Hematopoietic multipotent progenitor cell treated with erythropoietin and hydrocortisone succinate and interleukin-3 and kit ligand, for 15 days (in vitro differentiated cells): ENCODE data around the gene CST7.

ENCODE experiments used
- DNase-seq: peaks from one replicate; pipeline ENCODE4 v3.0.0-alpha.2; 2015; ENCODE audit warnings: low spot score

The CST7 gene

DNA sequence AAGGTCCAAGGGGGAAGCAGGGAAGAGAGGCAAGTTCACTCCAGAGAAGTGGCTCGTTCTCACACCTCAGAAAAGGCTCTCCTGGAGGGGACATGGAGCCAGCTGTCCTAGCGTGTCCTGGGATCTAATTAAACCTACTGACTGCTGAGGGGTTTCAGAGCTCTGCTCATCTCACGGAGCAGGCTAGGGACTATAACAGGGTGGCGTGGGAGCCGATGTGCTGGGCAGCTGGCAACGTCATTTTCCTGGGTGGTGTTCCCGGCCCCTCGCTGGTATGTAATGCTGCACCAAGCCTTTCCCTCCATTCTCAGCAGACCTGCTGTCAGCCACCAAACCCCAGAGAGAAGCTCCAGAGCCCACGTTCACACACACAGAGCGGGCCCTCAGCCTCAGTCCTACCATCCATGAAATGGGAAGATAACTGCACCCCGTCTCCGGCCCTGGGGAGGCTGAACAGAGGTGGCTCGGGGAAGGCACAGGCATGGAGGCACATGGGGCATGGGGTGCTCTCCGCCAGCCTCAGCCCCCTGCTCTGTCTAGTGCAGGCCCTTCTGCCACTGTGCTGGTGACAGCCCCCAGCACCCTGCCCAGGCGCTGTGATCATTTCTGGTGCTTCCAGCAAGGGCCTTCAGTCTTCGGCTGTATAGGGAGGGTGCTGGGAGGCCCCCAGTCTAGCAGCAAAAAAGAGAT, 1.9 kb downstream of the CST7 start:
- no peak for DNase-seq

DNA sequence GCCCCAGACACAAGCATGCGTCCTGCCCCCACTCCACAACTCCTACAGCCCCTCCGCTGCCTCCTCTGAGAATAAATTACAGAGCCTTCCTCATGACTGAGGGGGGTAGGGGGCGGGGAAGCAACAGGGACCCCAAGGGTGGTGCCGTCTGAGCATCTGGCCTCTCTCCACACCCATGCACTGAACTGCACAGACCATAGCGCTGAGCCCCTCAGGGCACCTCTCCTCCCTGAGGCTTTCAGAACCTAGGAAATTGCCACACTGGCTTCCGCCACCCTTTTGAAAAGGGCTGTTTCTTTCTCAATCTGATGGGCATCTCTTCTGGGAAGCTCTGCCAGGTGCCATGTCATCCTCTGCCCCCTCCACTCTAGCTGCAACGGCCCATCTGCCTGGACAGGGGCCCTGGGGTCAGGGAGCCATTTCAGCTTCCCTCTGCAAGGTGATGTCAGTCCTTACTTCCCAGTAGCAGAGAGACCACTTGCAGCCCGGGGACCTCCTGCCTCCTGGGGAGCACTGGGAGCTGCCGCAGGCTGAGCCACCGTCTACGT, 2.5 kb downstream of the CST7 start:
- no peak for DNase-seq

DNA sequence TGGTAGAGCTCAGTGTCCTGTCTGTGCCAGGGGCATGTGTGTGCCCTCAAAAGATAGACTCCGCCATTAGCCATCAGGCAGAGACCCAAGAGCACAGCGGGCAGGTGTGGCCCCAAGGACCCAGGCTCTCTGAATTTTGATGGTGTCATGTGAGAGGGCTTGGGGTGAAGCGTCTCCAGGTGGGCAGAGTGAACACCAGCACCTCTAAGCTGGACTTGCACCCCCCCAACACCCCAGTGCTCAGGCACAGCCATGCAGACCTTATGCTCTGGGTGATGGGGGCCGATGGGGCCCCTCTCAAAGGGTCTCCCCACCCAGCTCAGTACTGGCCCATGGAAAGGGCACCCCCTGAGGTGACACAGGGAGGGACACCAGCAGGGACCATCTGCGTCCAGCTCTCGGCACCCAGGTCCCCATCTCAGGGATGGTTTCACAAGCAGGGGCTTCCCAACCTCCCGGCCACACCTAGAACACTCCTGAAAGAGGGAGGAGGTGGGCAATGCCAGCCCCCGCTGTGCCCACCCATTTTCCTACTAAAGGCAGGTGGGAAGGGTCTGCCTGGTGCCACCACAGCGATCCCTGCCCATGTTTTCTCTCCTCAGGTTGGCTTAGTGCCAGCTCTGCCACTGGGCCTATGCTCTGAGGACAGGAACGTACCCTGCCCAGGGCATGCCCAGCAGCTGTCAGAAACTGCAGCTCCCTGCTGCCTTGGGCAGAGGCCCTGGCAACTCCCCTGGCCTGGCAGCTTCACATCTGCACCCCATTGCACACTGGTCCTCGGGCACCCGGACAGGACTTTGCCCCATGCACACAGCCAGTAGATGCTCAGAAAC, 3.5 kb downstream of the CST7 start:
- DNase-seq = no peak

DNA sequence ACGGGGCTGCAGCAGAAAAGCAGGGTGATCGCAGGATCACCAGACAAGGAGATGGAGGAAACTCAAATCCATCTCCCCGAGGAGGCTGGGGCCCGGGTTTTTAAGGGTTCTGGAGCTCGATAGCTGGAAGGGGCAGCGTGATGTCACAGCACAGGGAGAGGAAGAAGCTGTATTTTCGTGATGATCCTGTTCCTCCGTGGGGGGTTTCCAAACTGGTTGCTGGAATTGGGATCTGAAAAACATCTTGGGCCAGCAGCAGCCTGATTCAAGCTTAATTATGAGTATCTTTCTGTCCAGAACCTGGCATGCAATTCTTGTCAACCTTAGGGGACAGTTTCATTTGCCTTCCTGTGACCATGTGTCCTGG, 4.1 kb downstream of the CST7 start:
- no peak for DNase-seq

DNA sequence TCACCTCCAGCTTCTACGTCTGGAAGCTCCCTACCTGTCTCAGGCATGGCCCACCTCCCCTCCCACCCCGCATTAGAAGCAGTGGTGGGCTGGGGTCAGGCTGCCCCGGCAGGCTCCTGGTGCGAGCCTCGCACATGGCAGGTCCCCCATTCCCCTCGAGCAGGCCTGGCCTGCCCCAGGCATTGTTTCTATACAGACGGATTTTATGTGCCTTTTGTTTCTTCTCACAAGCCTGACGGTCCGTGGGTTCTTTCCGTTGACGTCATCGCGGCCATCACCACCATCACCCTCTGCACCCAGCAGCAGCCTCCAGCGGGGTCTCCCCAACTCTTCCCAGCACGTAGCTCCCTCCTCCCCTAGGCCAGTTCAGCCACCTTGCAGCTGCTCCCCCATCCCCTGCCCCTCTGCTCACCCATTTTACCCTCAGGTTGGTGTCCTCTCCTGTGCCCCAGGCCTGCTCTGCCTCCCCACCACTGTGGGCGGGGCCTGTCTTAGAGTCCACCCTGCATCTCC, 4.6 kb downstream of the CST7 start:
- no peak for DNase-seq

DNA sequence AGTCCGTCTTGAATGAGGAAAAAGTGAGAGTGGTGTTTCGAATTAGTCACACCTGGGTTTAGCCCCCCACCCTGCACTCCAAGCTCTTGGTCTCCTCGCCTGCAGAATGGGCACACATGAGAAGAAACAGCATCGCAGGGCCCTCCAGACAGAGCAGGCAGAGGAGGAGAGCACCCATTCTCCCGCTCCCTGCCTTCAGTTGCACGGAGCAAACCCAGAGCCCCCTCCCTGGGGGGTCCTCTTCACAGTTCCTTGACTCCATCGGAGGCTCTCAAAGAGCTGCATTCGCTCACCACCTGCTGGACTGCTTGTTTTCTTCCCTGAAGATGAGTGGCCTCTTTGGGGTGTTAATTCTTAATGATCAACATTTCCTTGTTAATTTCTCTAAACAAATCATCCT, 5.1 kb downstream of the CST7 start:
- DNase-seq = no peak

DNA sequence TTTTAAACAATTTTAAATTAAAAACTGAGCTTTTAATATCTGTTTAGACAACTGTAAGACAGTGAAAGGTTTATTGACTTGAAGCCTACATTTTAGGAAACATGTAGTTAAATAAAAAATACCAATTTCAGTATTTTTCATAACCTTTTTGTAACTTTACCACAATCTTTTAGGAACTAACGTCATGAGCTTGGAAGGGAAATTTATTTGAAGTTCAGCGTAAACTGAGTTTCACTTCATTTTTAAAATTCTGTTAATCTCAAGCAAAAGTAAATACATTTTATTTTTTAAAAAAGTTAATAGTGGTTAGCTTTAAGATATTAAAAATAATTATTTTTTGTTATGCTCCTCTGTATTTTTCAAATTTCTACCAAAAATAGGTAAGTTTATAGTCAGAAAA, 5.5 kb downstream of the CST7 start:
- DNase-seq = no peak

DNA sequence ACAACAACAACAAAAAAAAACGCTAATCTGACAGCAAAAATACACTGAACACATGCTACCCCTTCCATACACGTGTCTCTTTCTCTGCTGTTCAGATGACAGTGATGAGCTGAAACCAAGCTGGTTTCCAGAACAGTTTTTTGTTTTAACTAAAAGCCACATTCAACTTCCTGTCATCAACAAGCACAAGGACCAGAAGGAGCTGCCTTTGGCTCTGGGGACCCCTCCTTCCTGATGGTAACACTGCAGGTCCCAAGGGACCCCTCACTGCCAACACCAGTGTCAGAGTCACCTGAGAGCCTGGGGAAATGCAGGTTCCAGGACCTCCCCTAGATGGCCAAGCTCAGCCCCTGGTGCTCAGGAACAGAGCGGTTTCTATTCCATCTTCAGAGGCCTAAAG, 6.0 kb downstream of the CST7 start:
- DNase-seq = no peak

DNA sequence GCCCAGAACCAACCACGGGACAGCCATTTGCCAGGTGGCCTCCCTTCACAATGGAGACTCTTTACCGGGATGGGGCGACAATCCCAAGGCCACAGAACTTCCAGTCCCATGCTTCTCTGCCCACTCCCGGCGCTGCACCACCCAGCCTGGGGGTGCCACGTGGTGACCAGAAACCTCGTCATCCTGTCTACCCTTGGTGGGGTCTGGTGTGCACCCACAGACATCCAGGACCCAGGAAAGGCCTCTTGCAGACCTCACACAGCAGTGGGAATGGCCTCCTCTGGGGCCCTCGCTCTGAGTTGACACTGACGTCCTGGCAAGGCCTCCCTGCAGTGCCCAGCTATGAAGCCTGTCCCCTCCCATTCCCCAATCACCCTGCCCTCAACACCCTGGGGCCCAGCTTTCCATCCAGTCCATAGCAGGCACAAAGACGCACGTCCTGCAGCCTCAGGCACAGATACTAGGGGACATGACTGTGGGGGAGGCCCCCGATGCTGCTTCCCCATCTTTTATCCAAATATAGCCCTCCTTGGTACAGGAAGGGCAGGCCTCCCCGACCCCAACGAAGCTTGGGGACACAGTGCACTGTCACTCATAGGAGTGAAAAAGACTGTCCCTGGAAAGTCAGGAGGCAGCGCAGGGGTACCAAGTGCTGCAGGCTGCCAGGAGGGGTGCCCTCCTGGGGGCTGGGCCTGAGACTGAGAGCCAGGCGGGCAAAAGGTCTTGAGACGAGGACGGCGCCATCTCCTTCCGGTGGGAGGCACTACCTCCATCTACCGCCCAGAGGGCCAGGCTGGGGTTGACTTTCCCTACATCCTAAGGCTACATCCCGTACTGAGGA, 7.2 kb downstream of the CST7 start:
- no peak for DNase-seq

DNA sequence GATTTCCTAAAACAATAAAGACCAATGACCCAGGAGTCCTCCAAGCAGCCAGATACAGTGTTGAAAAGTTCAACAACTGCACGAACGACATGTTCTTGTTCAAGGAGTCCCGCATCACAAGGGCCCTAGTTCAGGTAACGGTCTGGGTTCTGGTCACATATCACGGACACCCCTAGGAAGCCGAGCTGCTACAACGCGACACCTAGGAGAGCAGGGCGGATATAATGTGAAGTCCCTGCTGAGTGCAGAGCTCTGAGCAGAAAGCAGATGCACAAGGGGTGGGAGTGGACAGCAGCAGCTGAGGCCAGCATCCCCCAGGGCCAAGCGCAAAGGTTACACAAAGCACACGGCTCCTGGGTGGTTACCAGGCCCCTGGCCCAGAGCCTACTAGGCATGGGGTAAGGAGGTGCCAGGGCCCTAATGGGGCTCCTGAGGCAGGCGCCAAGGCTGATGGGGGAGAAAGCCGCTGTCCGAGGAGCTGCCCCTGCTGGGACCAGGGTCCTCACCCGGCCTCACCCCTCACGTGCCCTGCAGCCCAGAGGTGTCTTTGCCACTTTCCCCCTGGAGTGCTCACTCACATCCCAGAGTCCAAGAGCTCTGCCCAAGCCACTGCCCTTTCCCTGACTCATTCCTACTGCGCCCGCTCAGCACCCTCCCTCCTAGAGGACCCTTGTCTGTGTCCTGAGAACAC, 8.4 kb downstream of the CST7 start:
- no peak for DNase-seq

DNA sequence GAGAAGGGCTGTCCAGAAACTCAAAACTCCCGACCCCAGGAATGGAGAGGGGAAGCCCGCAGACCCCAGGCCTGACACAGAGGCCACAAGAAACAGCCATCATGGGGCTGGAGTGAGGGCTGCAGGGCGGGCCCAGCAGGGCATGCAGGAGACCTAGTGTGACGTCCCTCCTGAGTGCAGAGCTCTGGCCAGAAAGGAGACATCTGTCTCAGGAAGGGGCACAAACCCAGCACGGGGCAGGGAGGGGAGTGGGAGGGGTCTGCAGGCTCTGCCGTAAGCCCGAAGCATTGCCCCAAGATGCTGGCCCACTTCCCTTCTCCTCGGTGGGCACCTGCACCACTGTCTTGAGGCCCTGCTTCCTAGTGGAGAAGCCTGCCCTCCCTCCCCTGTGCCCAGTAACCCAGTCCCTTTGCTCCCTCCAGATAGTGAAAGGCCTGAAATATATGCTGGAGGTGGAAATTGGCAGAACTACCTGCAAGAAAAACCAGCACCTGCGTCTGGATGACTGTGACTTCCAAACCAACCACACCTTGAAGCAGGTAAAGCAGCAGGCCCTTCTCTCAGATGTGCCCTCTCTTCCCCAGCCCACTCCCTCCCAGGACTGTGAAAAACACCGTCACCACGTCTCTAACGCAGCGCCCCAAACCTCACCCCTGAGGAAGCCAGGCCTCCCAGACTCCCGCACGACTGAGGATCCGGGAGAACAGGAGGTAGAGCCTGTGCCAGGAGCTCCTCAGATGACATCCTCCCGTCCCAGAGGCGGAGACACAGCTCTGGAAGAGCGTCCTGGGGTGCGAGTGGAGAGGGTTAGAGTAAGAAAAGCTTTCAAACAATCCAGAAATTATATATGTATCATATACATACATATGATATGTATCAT, 9.7 kb downstream of the CST7 start:
- DNase-seq = no peak

DNA sequence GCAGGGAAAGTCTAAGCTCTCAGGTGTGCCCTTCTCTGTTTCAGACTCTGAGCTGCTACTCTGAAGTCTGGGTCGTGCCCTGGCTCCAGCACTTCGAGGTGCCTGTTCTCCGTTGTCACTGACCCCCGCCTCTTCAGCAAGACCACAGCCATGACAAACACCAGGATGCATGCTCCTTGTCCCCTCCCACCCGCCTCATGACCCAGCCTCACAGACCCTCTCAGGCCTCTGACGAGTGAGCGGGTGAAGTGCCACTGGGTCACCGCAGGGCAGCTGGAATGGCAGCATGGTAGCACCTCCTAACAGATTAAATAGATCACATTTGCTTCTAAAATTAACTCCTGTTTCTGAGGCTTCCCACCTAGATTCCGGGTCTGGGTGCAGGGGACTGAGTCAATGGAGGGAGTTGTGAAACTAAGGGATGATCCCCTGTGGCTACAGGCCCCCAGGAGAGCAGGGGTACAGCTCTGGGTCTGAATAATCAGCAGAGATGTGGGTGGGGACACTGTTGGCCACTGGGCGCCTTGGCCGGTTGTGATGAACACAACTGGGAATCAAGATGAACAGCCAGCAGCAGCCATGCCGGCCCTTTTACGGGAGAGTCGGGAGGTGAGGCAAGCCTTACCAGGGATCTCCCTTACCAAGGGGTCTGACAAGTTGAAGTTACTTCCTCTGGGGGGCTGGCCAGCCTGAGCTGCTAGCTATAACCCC, 10.7 kb downstream of the CST7 start:
- DNase-seq = no peak

DNA sequence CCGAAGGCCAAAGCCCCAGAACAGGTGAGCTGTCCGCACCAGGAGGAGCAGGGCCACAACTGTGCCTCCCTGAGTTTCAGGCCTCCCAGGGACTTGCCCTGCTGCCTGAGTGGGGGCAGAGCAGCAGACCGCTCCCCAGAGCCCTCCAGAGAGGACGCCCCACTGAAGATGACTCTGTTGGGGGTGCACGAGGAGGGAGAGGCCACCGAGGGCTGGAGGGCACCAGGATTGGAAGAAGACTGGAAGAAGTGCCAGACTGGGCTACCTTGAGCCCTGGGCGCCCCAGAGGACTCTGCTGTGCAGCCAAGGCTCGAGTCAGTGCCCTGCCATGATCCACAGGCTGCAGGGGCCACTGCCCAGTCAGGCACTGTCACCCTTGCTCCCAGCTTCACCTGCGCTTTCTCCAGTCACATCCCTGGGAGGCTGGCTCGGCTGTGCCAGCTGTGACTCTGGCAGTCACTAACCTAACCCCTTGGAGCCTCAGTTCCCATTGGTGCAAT, 11.3 kb downstream of the CST7 start:
- DNase-seq = no peak

DNA sequence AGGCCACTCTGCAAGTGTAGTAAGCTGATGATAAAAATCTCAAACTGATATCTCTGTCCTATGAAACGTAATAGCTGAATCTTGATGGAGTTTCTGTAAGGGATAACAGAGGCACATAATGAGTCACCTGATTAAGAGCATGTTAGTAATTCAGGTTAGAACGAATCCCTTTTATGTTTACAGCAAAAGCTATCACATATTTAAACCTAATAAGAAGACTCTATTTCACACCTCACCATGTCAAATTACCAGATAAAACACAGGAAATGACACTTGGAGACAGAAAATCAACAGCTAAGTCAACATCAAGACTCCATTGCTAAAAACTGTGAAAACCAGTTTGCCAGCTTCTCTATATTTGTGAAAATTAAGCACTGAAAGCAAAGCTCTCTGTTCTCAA, 11.8 kb downstream of the CST7 start:
- DNase-seq = no peak

DNA sequence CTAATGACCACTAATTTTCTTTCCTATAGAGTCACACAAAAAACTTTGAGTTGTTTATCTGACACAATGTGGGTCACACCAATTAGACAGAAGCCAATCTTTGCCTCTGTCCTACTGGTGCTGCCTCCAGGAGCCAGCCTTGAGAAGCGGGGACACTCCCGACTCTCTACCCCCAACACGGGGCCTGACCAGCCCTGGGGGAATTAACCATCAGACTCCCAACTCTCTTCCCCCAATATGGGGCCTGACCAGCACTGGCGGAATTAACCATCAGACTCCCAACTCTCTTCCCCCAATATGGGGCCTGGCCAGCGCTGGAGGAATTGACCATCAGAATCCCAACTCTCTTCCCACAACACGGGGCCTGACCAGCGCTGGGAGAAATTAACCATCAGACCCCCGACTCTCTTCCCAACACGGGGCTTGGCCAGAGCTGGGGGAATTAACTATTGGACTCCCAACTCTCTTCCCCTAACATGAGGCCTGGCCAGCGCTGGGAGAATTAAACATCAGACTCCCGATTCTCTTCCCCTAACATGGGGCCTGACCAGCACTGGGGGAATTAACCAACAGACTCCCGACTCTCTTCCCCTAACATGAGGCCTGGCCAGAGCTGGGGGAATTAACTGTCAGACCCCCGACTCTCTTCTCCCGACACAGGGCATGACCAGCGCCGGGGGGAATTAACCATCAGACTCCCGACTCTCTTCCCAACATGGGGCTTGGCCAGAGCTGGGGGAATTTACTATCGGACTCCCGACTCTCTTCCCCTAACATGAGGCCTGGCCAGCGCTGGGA, 12.5 kb downstream of the CST7 start:
- DNase-seq = no peak

DNA sequence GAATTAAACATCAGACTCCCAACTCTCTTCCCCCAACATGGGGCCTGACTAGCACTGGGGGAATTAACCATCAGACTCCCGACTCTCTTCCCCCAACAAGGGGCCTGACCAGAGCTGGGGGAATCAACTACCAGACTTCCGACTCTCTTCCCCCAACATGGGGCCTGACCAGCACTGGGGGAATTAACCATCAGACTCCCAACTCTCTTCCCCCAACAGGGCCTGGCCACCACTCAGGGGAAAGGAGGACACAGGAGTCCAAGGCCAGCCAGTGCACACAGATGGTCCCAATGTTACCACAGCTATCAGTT, 13.1 kb downstream of the CST7 start:
- DNase-seq = no peak

DNA sequence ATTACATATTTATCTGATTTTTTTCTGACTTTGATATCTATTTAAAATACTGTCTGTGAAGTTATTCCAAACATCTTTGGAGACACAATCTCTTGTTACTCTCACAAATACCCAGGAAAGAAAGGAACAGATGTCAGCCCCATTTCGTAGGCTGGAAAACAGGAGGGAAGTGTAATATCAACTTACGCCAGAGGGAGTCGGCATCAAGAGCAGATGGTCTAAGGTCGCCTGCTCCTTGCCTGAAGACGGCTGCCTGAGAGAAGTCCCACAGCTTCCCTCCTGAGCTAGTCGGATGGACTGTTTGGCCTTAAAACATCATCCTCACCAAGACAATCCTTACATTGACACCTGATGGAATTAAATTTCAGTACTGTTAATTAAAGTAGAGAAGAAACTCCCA, 13.4 kb downstream of the CST7 start:
- DNase-seq = no peak

DNA sequence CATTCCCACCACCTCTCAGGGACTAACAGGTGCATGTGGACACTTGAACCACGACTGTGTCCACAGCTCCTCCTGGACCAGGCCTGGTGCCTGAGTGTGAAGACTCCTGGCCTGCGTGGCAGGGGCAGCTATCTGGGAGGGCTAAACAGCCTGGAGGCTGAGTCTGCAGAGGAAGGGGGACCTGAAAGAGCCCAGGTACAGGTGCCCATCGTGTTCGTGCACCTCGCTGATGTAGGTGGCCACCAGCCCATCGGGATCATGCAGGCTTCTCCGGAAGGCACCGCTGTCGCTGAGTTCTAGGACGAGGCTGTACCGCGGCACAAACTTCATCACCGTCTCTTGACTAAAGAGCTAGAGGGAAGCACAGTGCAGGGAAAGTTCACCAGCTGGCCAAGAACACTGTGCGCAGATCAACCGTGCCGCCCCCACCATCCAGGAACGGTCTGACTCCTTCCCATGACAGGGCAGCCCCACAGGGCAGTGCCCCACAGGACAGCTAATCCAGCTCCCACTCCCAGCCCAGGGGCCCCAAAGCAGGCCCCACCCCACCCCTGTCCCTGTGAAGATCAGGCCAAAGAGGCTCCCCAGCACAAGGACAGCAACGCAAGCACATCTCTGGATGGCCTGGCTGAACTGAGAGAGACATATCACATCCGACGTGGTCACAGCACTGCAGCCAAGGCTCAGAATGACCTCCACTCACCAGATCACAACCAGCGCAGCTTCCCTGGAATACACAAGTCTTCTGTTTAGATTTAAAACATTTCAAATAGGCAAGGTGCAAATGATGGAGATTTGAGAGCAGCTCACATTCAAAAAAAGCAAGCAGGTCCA, 14.8 kb downstream of the CST7 start:
- DNase-seq = no peak

DNA sequence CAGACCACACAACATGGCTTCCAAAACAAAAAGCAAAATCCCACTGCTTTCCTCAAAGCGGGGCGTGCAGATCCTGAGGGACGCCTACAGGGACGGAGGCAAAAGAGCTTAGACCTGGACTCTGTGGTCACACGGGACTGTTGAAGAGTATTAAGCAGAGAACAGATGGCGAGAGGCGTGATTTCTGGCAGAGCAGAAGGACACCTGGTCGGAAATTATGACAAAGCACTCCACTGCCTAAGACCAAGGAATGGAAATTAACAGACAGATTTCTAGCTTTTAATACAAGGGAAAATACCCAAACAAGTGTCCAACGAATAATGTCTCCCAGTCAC, 15.4 kb downstream of the CST7 start:
- DNase-seq = no peak
